Transverse colon (tissue), 4 donors: ENCODE data around the gene ENTR1.

Experiments
- CTCF ChIP-seq, 5 experiments: fragments of 200-600 bp in 3 of 5; fragments of 450-650 bp in 2 of 5; sonication (generic) in 3 of 5; IDR thresholded peaks; 1 replicate in 2 of 5; 2 replicates in 3 of 5; pipeline ENCODE4 v1.5.1; 2016 to 2017; ENCODE audit warnings: antibody characterized with exemption in 5 of 5, inconsistent platforms in 3 of 5, mild to moderate bottlenecking in 2 of 5, moderate library complexity in 1 of 5
- POLR2AphosphoS5 ChIP-seq, 3 donors: sonication (generic); formaldehyde crosslinking; IDR thresholded peaks; one replicate each; pipeline ENCODE4 v1.6.1; 2016; ENCODE audit warnings: antibody characterized with exemption in 3 of 3

DNA sequence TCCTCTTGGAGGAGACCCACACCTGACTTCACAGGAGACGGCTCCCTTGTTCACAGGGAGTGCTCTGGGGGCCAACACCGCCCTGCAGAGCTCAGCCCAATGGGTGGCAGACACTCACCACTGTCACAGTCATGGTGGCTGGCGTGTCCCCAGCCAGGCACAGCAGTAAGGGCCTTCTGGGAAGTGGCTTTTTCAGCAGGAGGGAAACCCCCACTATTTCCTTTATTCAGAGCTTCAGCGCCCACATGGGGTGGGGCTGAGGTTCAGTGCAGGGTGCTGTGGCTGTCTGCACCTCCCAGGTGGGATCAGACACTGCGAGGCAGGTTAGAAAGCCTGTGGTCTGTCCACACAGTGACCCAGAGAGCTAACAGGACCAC is 6.9 kb downstream of the ENTR1 start:
- TF ChIP-seq CTCF (IDR thresholded peaks at IDR 0.05): no peak
- no peak for TF ChIP-seq POLR2AphosphoS5 (IDR thresholded peaks at IDR 0.05)
